Eye (tissue), 1 donor: ENCODE data around the gene CYP2W1.
"Not testable (repeated sequence)": the region's sequence is repeated elsewhere in the genome, so short reads cannot be mapped to it uniquely, and the experiment has no call there.

ENCODE experiments used
- DNase-seq: peaks from one replicate; pipeline ENCODE4 v3.0.0-alpha.2; 2015

The CYP2W1 gene

DNA sequence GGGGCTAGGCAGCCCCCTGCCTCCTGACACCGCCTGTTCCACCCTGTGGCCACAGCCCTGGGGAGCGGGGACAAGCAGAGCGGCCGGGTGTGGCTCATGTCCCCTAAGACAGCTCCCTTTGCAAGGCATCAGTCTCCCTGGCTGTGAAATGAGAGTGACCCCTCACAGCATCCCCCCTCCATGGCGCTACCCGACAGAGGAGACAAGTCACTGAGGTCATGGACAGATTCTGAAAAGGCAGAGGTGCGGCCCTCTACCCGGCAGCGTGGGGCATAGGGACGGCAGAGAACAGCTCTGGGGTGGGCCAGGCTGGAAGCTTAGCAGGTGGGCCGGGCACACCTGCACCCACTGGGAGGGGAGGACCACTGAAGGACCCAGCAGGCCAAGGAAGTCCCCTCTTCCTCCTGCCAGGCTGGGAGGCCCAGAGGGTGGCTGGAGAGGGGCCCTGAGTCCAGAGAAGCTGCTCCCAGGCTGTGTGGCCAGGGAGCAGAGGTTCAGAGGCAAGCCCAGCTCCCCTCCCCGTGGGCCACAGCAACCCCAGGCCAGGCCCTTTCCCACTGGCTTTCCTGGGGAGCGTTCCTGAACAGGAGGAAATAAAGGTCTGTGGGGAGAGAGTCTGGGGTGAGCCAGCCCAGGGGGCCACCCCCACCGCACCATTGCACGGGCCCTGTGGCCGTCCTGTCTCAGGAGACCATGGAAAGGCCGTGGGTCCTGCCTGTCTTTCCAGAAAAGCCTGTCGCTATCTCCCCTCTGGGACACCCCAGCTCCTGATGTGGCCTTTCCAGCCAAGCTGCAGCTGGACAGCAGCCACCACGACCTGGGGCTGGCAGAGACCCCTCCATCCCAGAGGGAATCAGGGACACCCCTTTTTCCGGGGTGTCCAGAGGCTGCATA lies 30.2 kb upstream of the CYP2W1 start:
- DNase-seq, result no peak

DNA sequence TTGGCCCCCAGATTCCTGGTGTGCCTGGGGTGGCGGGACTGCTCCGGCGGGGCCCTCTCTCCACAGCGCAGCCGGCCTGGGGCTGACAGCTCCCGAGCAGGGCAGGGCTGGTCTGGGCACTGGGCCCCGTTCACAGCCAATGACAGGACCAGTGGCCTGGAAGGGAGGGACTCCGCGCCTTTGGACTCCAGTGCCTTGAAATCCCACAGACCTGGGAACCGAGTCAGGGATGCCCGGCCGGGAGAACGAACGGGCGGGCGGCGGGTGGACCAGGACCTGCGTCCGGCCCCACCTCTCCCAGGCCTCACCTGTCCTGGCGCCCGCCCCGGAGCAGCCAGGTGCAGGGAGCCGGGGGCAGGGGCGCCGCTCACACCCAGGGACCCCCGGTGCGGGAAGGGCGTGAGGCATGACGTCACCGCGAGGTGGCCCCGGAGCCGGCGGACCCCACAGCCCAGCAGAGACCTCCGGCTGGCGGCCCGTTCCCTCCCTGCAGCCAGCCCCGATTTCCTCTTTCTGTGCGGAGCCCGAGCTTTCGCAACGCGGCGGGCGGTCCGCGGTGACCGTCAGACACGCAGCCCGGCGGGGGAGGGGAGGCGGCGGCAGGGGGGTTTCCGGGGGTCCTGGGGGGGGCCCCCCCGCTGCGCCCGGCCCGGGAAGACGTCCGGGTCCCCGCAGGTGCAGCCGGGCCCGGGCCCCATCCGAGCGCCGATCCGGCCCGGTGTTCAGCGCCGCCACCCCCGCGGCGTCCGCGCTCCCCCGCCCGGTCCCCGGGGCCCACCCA lies 29.2 kb upstream of the CYP2W1 start:
- peak; percentile 70 for DNase-seq

DNA sequence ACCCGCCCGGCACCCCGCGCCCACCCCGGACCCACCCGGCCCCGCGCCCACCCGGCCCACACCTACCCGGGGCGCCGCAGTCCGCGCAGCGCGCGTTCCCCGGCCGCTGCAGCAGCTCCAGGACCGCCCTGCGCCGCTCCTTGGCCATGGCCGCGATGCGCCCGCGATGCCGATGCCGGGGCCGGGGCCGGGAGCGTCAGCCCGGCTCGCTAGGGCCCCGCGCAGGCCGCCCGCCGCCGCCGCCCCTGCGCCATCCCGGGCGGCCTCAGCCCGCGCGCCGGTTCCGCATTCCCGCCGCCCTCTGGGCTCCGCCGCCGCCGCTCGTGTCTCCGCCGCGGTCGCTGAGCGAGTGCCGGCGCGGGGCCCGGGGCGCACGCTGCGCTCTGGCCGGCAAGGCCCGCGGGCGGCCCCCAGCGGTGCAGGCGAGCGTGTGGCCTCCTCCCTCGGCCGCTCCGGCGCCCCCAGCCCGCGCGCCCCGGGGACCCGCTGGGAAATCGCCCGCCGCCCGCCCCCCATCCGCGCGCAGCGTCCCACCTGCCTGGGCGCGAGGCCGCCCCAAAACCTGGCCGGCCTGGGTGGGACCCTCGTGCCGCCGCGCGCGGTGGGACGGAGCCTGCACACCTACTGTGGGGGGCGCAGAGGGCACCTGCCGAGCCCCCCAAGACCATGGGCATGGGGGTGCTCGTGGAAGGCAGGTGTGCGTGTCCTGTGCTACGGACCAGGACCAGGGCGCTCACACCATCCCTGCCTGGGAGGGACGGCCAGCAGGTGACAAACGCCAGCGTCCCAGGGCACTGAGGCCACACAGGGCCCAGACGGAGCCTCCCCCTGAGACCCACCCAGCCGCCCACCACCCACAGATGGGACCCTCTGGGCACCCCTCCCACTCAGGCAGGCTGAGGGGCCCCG lies 28.4 kb upstream of the CYP2W1 start, which contains the start of gene ADAP1:
TSS of gene ADAP1 (minus strand) at position 351 of the 909 bp plus-strand sequence. CDS start at position 148, 203 bp downstream.
- DNase-seq, result peak; percentile 60

DNA sequence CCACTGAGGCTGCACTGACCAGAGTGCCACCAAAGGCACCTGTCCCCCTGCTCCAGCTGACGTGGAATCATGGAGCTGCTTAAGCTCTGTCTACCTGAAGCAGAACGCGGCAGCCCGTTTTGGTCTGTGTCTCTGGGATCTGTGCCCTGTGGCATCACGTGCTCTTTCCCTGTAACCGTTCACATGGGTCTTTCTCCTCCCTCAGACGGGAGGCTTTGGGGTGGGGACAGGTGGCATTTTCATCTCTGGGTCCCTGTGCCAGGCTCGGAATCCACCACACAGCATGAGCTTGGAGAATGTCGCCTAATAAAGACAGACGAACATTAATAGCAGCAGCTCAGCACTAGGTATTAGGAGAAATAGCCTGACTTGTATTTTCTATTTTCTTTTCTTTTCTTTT lies 26.9 kb upstream of the CYP2W1 start:
- no peak for DNase-seq

DNA sequence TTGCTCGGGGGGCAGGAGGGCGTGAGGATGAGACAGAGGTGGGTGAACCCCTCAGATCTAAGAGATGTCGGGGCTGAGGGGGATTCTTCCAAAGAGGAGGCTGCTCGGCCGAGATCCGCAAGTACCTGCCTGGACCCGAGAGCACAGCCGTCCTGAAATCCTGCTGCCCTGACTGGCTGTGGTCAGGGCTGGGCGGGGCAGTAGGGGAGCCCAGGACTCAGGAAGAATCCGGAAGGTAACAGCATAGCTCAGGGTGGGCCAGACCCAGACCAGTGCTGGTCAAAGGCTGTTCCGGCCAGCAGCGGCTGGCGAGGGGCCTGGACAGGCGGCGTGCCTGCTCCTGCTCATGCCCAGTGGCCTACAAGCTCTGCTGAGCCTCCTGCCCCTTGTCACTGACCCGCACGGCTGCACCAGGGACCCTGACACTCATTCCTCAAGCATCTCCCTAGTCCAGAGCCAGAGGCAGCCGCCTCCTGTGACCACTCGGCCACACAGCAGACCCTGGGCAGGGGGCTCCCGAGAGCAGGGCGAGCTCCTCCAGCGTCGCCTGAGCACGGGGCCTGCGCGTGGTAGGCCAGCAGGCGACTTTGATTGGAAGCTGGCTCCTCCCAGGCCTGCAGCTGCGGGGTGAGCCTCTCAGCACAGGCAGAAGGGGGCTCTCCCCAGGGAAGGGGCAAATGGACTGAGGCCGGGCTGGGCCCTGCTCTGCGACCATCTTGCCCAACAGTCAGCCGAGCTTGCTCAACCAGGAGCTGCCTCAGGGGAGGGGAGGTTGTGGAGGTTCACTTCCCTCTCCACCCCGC lies 25.4 kb upstream of the CYP2W1 start:
- peak; percentile 84 for DNase-seq

DNA sequence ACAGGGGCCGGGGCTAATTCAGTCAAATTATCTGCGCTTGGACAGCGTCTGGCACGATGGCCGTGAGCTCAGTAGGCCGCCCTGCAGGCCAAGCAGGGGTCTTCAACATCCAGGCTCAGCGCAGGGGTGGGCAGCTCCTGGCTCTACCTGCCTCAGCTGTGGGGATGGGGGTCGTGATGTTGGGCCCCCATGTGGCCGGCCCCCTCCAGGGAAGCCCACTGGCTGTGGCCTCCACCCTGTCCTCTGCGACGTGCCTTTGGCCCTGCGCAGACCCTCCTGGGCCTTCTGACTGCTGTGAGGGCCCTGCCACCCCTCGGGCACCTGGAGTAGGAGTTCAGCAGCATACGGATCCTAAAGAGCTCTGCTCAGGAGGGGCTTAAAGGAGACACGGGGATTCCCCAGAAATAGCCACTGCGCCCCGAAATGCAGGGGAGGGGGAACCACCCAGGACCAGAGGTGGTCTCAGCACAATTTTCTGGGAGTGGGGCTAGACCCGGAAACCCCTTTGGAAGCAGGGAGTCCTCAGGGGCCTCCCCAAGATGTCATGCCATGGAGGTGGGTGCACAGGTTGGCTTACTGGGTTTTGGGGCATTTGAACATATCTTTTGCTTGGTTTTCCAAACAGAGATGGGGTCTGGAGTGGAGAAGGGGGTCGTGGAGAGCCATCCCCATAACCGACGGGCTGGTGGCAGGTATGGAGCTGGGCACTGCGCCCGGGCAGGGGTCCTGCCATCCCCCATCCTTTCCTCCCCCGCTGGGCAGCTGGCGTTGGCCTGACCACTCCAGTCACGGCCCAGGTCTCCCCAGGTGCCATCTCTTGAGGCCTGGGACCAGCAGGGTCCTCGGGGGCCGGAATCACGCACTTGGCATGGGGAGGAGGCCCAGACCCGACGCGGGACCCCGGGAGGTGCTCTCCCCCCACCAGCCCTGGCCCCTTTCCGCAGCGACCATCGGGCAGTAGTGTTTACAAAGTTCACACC lies 24.5 kb upstream of the CYP2W1 start:
- DNase-seq, result no peak

DNA sequence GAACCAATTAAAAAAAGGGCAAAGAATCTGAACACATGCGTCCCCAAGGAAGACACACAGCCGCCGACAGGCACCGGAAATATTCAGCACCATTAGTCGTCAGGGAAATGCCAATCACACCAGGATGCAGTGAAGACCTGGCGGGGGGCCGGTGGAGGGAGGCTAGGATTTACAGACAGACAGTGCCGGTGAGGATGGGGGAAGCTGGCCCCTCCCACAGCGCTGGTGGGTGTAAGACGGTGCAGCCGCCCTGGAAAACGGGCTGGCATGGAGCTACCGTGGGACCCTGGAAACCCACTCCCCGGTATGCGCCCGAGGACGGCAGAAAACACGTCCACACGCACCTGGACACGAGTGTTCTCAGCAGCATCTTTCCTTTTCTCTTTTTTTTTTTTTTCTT lies 23.7 kb upstream of the CYP2W1 start:
- DNase-seq, result no peak

DNA sequence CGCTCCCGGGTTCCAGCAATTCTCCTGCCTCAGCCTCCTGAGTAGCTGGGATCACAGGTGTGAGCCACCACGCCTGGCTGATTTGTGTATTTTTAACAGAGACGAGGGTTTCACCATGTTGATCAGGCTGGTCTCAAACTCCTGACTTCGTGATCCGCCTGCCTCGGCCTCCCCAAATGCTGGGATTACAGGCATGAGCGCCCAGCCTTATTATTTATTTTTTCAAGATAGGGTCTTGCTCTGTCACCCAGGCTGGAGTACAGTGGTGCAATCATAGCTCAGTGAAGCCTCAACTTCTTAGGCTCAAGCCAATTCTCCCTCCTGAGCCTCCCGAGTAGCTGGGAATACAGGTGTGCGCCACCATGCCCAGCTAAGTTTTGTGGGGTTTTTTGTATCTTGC lies 23.2 kb upstream of the CYP2W1 start:
- not testable (repeated sequence) for DNase-seq

DNA sequence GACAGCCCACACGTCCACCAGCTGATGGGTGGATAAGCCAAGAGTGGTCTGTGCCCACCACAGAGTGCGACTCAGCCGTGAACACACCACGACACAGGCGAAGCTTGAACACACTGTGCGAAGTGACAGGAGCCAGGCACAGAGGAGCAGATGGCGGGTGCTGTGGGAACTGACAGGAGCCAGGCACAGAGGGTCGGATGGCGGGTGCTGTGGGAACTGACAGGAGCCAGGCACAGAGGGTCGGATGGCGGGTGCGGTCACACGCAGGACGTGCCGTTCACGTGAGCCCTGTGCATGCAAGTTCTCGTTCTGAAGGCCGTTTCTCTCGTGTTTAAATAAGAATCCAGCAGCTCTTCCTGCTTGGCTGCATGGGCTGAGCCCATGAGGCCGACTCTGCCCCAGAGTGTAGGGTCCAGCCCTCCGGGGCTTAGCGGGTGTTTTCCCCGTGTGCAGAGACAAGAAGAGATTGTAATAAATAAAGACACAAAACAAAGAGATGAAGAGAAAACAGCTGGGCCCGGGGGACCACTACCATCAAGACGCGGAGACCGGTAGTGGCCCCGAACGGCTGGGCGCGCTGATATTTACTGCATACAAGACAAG lies 22.6 kb upstream of the CYP2W1 start:
- no peak for DNase-seq

DNA sequence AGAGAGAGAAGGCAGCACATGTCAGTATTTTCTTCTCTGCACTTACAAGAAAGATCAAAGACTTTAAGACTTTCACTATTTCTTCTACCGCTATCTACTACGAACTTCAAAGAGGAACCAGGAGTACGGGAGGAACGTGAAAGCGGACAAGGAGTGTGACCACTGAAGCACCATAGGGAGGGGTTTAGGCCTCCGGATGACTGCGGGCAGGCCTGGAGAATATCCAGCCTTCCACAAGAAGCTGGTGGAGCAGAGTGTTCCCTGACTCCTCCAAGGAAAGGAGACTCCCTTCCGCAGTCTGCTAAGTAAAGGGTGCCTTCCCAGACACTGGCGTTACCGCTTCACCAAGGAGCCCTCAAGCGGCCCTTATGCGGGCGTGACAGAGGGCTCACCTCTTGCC lies 22.0 kb upstream of the CYP2W1 start:
- not testable (repeated sequence) for DNase-seq

DNA sequence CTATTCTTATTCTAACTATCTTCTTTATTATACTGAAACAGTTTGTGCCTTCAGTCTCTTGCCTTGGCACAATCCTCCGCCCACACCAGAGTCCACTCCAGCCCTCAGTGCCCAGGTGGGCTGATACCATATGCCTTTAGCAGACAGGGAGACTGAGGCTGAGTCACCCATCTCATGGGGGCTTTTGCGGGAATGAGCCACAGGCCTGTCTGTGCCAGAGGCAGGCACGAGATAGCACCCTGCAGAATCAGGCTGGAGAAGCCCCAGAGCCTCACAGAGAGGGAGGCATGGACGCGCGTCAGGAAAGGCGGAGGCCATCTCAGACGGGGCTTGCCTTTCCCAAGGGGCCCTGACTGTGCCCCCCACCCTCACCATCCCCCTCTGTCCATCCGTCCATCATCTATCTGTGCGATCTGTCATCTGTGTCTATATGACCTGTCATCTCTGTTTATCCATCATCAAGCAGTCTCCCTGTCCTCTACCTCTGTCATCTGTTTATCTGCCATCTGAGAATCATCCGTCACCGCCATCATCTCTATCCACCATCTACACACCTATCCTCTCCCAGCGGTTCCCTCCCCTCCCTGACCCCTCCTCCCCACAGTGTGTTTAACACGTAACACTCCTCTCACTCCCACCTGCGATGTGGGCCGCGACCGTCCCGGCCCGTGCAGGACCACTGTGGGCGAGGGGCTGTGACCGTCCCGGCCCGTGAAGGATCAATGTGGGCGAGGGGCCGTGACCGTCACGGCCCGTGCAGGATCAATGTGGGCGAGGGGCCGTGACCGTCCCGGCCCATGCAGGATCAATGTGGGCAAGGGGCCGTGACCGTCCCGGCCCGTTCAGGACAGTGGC lies 21.2 kb upstream of the CYP2W1 start:
- no peak for DNase-seq

DNA sequence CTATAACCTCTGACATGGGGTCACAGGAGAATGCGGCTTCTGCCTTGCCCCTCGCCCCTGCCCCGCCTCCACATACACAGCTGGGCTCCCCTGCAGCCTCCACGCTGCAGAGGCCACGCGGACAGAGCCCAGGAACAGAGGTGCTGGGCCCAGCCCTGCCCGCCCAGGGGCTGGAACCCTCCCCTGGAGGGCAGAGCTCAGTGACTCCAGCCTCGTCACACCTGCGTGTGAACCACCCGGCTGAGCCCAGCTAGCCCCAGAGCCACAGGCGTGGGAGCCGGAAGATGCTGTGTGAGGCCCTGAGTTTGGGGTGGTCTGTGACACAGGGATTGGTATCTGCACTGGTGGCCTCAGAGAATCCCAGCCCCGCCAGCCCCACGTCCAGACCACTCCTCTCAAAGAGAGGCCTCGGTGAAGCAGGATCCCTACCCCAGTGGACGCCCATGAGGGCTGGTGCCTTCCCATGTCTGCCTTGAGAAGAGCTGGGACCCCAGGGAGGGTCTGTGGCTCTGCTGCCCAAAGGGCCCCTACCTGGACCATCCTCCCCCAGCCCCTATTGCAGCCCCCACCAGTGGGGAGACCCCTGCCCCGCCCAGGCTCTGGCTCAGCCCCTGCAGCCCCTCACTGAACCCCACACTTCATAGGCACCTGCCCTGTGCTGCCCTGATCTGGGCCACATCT lies 20.4 kb upstream of the CYP2W1 start:
- DNase-seq, result no peak

DNA sequence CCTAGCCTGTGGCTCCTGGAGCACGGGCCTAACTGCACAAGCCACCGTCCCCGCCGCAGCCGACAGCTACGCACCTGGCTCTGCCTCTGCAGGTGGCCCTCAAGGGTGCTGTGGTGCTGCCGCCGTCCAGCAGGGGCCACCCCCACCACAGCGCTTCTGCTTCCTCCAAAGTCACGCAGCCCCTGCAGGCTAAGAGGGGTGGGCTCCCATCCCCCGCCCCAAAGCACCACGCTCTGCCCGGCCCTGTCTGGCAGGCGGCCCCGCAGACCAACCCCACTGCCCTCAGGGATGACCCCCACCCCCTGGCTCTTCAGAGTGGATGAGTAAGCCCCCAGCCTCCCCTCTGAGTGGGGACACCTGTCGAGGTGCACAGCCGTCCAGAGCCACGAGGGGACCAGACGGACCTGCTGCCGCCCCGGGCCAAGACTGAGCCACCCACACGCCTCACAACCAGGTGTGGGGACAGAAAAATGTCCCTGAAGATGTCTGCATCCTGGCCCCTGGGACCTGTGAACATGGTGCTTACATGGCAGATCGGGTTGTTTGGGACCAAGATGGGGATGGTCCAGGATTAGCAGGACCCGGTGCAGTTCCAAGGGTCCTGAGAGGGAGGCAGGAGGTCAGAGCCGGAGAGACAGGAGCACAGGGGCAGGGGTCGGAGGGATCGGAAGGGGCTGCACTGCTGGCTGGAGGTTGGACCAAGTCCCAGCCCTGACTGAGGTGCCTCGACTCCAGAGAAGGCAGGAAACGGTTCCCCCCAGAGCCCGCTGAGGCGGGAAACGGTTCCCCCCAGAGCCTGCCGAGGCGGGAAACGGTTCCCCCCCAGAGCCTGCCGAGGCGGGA lies 19.5 kb upstream of the CYP2W1 start:
- no peak for DNase-seq

DNA sequence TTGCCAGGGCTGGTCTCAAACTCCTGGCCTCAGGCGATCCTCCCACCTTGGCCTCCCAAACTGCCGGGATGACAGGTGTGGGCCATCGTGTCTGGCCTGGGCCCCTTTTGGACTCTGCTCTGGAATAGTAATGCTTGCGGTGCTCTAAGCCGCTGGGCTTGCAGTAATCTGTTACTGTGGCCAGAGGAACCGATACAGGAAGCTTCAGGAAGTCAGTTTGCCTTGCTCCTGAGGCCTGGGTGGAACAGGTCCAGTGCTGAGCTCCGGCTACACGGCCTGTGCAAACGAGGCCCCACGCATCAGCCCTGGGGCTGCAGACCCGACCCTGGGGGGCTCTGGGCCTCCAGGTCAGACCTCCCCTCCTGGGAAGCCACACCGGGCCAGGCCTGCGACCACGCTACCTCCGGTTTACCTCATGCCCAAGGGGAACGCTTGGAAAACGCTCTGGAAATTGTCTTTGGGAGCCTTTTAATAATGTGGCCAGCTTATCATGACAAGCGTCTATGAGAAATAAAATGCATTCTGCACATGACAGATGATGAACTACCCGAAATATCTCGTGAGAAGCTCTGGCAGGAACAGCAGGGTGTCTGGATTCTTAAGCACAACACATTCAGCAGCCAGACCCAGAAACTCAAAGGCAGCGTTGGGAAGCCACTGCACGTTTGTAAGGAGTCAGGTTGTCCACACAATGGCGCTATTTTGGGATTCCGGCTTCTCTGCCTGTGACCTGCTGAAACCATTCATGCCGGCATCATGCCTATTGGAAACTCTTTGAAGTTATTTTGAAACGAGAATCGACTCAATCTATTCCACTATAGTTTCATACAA lies 18.4 kb upstream of the CYP2W1 start:
- peak; percentile 67 for DNase-seq

DNA sequence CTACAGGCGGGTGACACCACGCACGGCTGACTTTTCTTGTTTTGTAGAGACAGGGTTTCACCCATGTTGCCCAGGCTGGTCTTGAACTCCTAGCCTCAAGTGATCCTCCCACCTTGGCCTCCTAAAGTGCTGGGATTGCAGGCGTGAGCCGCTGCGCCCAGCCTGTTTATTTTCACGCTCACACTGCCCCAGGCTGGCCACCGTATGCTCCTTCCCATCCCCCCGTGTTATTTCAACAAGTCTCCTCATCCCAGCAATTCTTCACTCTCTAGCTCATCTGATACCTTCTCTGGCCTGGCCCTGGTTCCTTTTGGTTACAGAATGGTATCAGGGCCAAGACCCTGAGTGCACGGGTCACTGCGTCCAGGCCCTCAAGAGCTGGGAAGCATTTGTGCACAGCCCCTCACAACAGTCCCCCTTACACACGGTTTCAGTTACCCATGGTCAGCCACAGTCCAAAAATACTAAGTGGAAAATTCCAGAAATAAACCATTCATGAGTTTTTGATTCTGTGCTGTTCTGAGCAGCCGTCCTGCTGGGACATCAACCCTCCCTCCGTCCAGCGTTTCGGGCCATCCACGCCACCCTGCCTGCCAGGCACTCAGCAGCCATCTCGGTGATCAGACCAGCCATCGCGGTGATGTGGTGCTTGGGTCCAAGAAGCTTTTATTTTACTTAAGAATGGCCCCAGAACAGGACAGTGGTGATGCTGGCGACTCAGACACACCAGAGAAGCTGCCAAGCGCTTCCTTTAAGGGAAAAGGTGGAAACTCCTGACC lies 16.5 kb upstream of the CYP2W1 start:
- no peak for DNase-seq
